Hindlimb muscle (tissue), 1 donor: ENCODE data around the gene BRD7. TPM values are rescaled to one million over a fixed set of nuclear protein-coding genes. Genes with fewer than 3 reads are reported as not detected.
A peak's percentile ranks its signal among the peaks of the same experiment; 100 is the strongest.

ENCODE experiments used
- DNase-seq: peaks from one replicate; pipeline ENCODE4 v3.0.0-alpha.2; 2013
- polyA plus RNA-seq: library from polyadenylated mRNA; unstranded; fragments of 120-200 nt; gene quantifications from one replicate; pipeline ENCODE4 v1.2.1, GENCODE V29; 2013; ENCODE audit not compliant: insufficient read length

BRD7 gene
- polyA plus RNA-seq, 1 donor: 63.5 TPM

DNA sequence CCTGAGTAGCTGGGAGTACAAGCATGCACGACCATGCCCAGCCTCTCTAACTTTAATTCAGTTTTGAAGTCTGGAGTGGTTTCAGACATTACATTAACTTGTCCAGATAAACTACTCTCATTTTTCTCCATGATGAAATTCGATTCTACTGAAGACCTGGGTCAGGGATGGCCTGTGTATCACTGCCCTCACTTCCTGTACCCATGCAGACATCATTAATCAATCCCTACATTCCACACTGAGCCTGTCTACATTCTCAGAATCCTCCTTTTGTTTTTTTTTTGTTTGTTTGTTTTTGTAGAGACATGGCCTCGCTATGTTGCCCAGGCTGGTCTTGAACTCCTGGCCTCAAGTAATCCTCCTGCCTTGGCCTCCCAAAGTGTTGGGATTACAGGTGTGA is 79.9 kb downstream of the BRD7 start:
- no peak for DNase-seq

DNA sequence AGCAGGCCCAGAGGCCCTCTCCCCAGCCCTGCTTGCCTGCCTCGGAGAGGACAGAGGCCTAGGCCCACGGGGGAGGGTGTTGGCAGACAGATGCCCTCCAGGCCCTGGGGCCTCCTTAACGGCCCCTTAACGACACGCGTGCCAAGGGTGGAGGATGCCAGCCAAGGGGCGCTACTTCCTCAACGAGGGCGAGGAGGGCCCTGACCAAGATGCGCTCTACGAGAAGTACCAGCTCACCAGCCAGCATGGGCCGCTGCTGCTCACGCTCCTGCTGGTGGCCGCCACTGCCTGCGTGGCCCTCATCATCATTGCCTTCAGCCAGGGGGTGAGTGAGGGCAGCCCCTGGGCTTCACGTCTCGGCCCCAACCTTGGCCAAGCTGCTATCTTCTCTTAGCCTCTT is 80.8 kb downstream of the BRD7 start:
- DNase-seq: no peak

DNA sequence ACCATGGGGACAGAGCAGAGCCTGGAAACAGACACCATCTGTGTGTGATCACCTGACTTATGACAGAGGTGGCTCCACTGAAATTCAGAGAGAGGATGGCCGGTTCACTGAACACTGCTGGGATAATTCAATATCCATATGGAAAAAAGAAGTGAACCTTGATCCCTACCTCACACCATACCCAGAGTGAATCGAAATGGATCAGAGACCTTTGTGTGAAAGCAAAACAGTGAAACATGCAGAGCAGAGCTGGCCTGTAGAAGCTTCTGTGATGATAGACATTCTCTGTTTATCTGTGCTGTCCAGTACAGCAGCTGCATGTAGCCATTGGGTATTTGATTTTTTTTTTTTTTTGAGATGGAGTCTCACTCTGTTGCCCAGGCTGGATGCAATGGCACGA is 82.1 kb downstream of the BRD7 start:
- DNase-seq: no peak

- DNase-seq: no peak
Observed at GRCh38 chr16:50285406-50286003, 83.3 kb downstream of the BRD7 start.

DNA sequence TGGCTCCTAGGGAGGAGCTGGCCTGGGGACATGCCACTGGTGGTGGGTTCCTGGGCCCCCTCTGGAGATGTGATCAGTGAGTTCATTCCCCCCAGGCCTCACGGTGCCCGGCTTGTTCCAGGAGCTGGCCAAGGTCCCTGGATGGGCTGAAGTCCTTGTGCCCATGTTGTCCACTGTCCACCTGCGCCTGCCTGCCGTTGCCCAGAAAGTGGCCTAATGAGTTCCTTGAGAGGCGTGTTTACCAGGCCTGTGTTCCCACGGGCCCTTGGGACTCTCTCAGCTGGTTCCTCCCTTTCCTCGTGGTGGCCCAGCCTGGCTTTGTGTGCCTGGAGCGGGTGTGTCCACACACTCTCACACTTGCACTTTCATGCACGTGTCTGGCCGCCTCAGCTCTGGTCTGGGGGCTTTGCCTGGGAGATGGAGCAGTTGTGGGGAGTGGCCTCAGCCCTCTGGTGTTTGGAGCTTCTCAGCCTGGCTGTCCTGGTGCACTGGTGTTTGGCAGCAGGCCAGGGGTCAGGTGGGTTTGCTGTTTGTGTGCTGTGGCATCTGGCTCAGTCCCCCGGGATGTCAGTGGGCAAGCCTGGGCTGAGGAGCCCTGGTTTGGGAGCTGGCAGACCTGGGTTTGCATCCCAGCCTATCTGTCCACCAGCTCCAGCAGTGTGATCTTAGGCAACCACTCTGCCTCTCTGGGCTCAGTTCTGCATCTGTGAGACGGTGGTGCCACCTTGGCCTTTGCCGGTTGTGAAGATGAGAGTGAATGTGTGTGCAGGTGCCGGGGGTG is 84.5 kb downstream of the BRD7 start:
- no peak for DNase-seq

DNA sequence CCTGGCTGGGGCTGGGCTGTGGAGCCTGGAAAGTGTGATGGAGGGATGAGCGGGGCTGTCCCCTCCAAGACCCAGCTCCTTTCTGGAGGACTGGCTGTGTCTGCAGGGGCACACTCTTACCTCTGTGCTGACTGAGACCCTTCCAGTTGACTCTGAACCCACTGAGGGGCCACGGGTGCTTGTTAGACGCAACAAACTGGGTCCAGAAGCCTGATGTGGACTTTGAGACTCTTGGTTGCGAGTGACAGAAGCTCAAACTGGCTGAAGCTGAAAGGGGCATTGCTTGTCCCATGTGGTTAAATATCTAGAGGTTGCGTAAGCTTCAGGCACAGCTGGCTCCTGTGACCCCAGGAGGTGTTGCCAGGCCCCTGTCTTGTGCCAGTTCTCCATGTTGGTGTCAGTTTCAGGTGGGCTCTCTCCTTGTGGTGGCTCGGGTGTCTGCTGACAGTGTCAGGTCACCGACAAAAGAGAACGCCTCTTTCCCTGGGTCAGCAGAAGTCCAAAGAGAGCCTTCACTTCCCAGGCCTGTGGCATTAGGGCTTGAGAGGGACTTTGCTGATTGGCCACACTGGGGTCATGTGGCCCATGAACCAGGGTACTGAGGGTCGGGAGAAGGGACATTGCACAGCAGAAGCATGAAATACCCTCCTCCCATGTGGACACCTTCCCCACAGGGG is 85.7 kb downstream of the BRD7 start:
- DNase-seq: no peak

DNA sequence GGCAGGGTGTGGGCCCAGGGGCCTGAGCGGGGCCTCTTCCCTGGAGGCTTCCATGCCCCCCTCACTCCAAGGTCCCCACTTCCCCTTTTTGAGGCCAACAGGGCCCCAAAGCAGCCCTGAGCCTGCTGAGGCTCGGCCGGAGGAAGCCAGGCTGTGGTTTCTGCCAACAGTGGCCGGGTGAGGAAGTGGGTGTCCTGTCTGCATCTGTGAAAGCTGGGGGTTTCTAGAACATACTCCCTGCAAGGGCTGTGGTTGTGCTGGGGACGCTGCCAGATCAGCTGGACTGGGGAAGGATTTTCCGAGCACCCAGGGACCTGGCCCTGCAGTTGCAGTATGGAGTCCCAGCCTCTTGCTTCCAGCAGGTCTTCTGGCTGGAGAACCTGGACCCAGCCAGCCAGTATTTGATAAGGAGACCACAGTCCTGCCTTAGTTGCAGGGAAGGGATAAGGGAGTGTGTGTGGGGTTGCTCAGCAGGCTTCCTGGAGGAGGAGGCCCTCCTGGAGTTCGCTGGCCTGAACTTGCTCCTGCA is 86.7 kb downstream of the BRD7 start:
- peak; percentile 40 for DNase-seq

DNA sequence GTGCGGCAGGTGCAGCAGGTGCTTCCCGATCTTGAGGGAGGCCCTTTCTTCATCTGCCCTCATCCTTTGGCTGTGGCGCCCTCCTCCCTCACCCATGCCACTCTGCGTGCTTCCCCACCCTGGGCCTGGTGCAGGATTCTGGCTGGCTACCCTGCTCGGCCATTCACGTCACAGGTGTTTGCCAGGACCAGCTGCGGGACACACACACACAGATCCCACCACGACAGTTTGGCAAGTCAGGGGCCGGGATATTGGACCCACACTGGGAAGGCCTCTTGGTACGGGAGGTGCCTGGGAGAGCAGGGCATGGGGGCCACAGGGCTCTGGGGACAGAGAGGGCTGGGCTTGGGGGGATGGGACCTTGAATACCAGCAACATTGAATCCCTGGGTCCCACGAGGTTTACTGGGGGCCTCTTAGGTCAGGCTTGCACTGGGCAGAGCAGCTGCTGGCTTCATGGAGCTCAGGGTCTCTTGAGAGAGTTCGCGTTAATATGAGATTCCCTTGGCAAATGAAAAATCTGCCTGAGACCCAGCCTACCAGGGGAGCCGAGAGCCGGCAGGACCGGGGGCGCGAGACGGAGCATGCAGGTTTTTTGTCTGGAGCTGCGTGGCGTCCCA is 87.3 kb downstream of the BRD7 start:
- no peak for DNase-seq

- DNase-seq: no peak
Observed at GRCh38 chr16:50280932-50281331, 87.9 kb downstream of the BRD7 start.

DNA sequence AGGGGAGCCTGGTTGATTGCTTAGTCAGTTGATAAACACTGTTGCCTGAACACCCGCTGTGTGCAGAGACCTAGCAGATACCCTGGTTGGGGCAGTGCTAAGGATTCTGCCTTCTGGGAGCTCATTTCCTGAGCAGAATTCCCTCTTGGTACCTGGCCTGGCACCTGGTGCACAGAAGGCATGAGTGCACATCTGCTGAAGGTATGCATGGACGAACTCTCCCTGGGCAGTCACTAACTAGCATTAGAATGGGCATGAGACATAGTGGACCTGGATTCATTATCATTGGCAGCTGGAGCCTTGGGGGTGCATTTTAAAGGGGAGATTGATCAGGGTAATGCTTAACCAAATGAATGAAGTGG is 89.3 kb downstream of the BRD7 start:
- no peak for DNase-seq

DNA sequence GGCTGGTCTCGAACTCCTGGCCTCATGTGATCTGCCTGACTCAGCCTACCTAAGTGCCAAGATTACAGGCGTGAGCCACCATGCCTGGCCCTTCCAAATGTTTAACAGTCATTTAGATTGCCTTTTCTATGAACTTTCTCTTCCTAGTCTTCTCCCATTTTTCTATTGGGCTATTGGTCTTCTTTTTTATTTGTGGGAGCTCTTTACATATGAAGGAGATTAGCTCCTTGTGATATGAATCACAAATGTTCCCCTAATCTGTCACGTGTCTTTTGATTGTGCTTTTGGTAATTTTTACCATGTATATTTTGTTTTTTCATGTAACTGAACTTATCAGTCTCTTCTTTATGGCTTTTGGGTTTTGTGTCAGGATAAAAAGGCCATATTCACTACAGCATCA is 90.5 kb downstream of the BRD7 start:
- DNase-seq: no peak

- no peak for DNase-seq
Observed at GRCh38 chr16:50276801-50277555, 91.8 kb downstream of the BRD7 start.

DNA sequence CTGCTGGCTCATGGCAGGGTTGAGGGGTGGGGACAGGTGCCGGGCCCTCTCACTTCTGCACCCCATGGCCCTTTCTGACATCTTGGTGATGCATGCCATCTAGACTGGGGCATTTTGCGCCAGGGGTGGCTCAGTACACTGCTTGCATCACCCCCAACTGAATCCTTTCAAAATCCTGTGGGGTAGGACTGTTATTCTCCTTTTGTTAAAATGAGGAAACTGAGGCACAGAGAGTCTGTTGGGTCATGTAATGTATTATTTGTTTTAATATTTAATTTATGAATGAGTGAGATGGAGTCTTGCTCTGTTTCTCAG is 92.5 kb downstream of the BRD7 start:
- no peak for DNase-seq

DNA sequence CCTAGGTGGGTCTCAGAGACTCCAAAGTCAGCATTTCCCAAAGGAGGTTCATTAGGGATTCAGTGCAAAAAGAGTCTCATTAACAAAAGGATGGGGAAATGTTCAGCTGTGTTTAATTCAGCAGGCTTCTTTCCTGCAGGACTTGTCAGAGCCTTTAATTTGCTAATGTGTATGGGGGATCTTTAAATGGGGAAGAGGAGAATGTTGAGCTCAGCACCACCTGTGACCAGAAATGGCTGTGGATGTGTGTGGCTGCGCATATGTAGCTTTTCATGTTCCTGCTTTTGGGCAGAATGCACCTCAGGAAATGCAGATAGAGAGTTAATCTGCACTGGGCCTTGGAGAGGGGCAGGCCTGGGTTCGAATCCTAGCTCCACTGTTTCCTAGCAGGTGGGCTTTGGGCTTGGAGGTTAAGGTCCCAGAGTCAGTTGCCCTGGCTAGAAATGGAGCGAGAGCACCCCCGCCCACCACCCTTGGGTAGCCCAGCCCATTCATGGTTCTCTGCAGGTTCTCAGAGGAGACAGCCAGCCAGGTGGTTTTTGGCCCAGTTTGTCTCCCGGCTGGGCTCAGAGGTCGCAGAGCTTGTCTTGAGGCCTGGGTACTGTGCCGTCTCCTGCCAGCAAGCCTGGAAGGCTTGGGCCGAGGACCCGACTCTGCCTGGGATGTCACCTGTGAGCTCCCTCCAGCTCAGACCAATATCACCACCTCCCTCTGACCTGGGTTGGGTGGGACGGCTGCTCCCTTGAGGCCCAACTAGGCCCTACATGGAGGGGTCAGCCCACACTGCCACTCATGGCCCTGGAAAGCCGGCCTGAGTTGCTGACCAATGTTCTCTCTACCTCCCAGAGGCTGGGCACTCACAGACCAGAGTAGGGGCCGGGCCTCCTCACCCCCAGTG is 93.1 kb downstream of the BRD7 start:
- no peak for DNase-seq

- no peak for DNase-seq
Observed at GRCh38 chr16:50275098-50275415, 93.7 kb downstream of the BRD7 start.

- DNase-seq: no peak
Observed at GRCh38 chr16:50274326-50275097, 94.3 kb downstream of the BRD7 start.

DNA sequence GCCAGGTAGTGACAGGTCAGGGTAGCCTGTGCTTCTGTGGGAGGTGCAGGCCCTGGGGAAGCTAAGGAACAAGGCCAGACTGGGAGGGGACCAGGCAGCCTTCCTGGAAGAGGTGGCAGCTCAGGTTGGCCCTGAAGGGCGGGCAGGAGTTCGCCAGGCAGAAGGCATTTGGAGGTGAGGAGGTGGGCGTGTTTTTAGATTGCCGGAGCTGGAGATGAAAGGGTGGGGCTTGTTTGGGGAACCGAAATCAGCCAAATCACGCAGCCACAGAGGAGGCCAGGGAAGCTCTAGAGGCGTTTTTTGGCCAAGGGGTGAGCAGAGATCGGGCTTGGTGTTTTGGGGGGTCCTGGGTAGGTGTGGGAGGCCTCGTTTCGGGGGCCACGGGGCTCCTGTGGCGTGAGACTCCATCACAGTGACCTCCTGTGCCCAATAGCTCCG is 94.9 kb downstream of the BRD7 start:
- DNase-seq: no peak

DNA sequence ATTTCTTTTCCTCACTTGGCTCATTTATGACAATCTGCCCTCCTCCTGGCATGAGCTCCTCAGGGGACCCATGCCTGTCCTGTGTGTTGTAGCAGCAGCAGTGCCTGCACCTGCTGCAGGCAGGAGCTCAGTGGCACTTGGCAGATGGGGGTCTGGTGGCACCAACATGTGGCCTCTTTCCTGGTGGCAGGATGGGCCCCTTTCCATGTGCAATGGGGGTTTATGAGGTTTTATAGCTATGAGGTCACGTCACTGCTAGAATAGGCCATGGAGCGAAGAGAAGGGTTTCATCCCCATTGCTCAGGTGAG is 95.5 kb downstream of the BRD7 start:
- DNase-seq: no peak

GRCh38 chr16:50272687-50273381 is 96.0 kb downstream of the BRD7 start:
- no peak for DNase-seq

DNA sequence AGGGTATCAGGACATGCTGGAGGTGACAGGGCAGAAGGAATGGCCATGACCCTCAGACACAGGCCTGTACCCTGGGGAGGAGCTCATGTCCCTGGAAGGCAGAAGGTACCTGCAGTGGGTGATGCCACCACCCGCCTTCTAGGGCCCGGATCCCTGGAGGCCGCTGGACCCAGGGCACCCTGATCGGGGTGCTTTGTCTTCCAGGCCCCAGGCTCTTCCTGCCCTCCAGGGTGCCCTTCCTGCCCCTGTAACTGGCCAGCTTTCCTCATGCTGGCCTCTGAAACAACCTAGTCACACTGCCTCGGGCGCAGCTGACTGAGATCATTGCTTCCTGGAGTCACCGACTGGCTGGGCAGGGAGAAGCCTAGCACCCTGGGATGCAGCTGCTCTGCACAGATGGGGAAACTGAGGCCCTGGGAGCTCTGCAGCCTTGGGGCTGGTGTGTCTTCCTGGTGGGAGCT is 96.6 kb downstream of the BRD7 start:
- no peak for DNase-seq
